GM12878 (cell line): ENCODE data around the gene GNB5. TPM values are rescaled to one million over a fixed set of nuclear protein-coding genes. Genes with fewer than 3 reads are reported as not detected.

Source experiments
- ATAC-seq: fragments of 200-7000 bp; cut with Tn5 transposase; 3 replicates; pipeline ENCODE4 v1.9.1; 2020; ENCODE audit warnings: mild to moderate bottlenecking, moderate library complexity
- BruUV-seq: library from RNA; stranded (reverse); fragments of 400-500 nt; replicated peaks from 2 replicates; lab custom pipeline; 2021; lab: Mats Ljungman, UMichigan
- CTCF ChIA-PET: fragments of 300-600 bp; sonication (Branson Sonifier 250); formaldehyde crosslinking; extraction: SDS; loops from one replicate; lab custom pipeline; 2021; ENCODE audit warnings: inconsistent platforms; lab: Yijun Ruan, JAX
- POLR2A ChIA-PET: fragments of 350-600 bp; formaldehyde crosslinking; extraction: SDS; loops from one replicate; lab custom pipeline; 2021; ENCODE audit warnings: inconsistent platforms; lab: Charles Lee
- RAD21 ChIA-PET: fragments of 300-600 bp; sonication (Branson Sonifier 250); formaldehyde crosslinking; loops from one replicate; lab custom pipeline; 2023; ENCODE audit warnings: antibody characterized with exemption; ENCODE audit not compliant: unreplicated experiment; lab: Charles Lee
- SMC1A ChIA-PET: fragments of 300-600 bp; sonication (Branson Sonifier 250); formaldehyde crosslinking; loops from one replicate; lab custom pipeline; 2023; ENCODE audit not compliant: unreplicated experiment, uncharacterized antibody; lab: Charles Lee
- DNase-seq: peaks from one replicate; pipeline ENCODE4 v3.0.0-alpha.2; 2011; ENCODE audit warnings: low read depth, low spot score
- FAIRE-seq: peaks from 3 replicates; lab custom pipeline; 2011; peaks lifted over from hg19 to GRCh38; lab: Jason Lieb, UNC
- H2AFZ ChIP-seq: 2 replicates; pipeline ENCODE4 v1.6.0; 2011; ENCODE audit warnings: low read depth, low read length, control low read depth; ENCODE audit not compliant: control insufficient read depth
- H3K27ac ChIP-seq: 2 replicates; pipeline ENCODE4 v1.5.1; 2011; ENCODE audit warnings: control low read depth; ENCODE audit not compliant: control insufficient read depth, insufficient read depth
- H3K27me3 ChIP-seq, 2 experiments: replicated peaks in 1 of 2; 2 replicates each; pipeline versions ENCODE4 v1.6.0 to v1.6.1; 2011; ENCODE audit warnings: low read length in 1 of 2; ENCODE audit not compliant: control insufficient read depth in 2 of 2, insufficient read depth in 2 of 2
- H3K36me3 ChIP-seq, 2 experiments: 2 replicates each; pipeline ENCODE4 v1.5.1; 2011; ENCODE audit warnings: low read length in 1 of 2; ENCODE audit not compliant: control insufficient read depth in 2 of 2, insufficient read depth in 2 of 2
- H3K4me1 ChIP-seq: 2 replicates; pipeline ENCODE4 v1.6.1; 2011; ENCODE audit warnings: mild to moderate bottlenecking, low read length, moderate library complexity, mixed read lengths; ENCODE audit not compliant: control insufficient read depth, insufficient read depth
- H3K4me2 ChIP-seq: 2 replicates; pipeline ENCODE4 v1.6.0; 2011; ENCODE audit warnings: control low read depth; ENCODE audit not compliant: control insufficient read depth, insufficient read depth
- H3K4me3 ChIP-seq: fragments of 200-600 bp; sonication (generic); 2 replicates; pipeline ENCODE4 v1.5.1; 2016
- H3K79me2 ChIP-seq: 2 replicates; pipeline ENCODE4 v1.6.0; 2011; ENCODE audit warnings: low read length; ENCODE audit not compliant: control insufficient read depth, insufficient read depth
- H3K9ac ChIP-seq: 2 replicates; pipeline ENCODE4 v1.8.0; 2011; ENCODE audit warnings: low read length, control low read depth, mixed read lengths; ENCODE audit not compliant: control insufficient read depth, insufficient read depth
- H3K9me3 ChIP-seq: replicated peaks from 3 replicates; pipeline ENCODE4 v1.5.1; 2011; ENCODE audit warnings: mild to moderate bottlenecking, low read length; ENCODE audit not compliant: control insufficient read depth, insufficient read depth
- H4K20me1 ChIP-seq: 2 replicates; pipeline ENCODE4 v1.6.0; 2011; ENCODE audit not compliant: control insufficient read depth, insufficient read depth
- BHLHE40 ChIP-seq, 2 experiments: fragments of 450-650 bp in 1 of 2; IDR thresholded peaks; 2 replicates each; pipeline ENCODE4 v1.6.1; 2011 to 2017; ENCODE audit warnings: low read depth in 2 of 2, borderline replicate concordance in 1 of 2, improper control_type of control experiment in 1 of 2, low read length in 1 of 2, mild to moderate bottlenecking in 1 of 2
- BMI1 ChIP-seq: fragments of 450-650 bp; IDR thresholded peaks from 2 replicates; pipeline ENCODE4 v1.6.1; 2016; ENCODE audit warnings: mild to moderate bottlenecking, moderate library complexity, borderline replicate concordance
- CREB1 ChIP-seq: IDR thresholded peaks from 2 replicates; pipeline ENCODE4 v1.6.1; 2012; ENCODE audit warnings: low read depth, mild to moderate bottlenecking, inconsistent platforms
- DPF2 ChIP-seq: fragments of 450-650 bp; IDR thresholded peaks from 2 replicates; pipeline ENCODE4 v1.6.1; 2017; ENCODE audit warnings: mild to moderate bottlenecking
- IKZF1 ChIP-seq: fragments of 450-650 bp; conservative IDR thresholded peaks from 2 replicates; pipeline ENCODE4 v1.6.1; 2017; ENCODE audit warnings: antibody characterized with exemption, mild to moderate bottlenecking
- IKZF2 ChIP-seq, 2 experiments: fragments of 450-650 bp; IDR thresholded peaks; 2 replicates each; pipeline ENCODE4 v1.6.1; 2017; ENCODE audit warnings: mild to moderate bottlenecking in 2 of 2, moderate library complexity in 2 of 2
- JUND ChIP-seq: IDR thresholded peaks from 2 replicates; pipeline ENCODE4 v1.6.1; 2012; ENCODE audit warnings: low read depth, mild to moderate bottlenecking, low read length, improper control_type of control experiment, moderate library complexity
- LARP7 ChIP-seq: fragments of 450-650 bp; IDR thresholded peaks from 2 replicates; pipeline ENCODE4 v1.6.1; 2017; ENCODE audit warnings: mild to moderate bottlenecking
- POLR2A ChIP-seq: IDR thresholded peaks from 2 replicates; pipeline ENCODE4 v1.6.1; 2011; ENCODE audit warnings: low read depth, mild to moderate bottlenecking, low read length
- POLR2AphosphoS5 ChIP-seq: IDR thresholded peaks from 2 replicates; pipeline ENCODE4 v1.6.1; 2011; ENCODE audit warnings: mild to moderate bottlenecking, low read length, inconsistent platforms
- RUNX3 ChIP-seq: IDR thresholded peaks from 2 replicates; pipeline ENCODE4 v1.6.1; 2012; ENCODE audit warnings: low read length, inconsistent platforms
- SMAD5 ChIP-seq: IDR thresholded peaks from 2 replicates; pipeline ENCODE4 v1.6.1; 2016; ENCODE audit warnings: antibody characterized with exemption, low read depth
- SMARCA5 ChIP-seq: fragments of 450-650 bp; IDR thresholded peaks from 2 replicates; pipeline ENCODE4 v1.6.1; 2017; ENCODE audit warnings: mild to moderate bottlenecking
- TAF1 ChIP-seq: IDR thresholded peaks from 2 replicates; pipeline ENCODE4 v1.6.1; 2011; ENCODE audit warnings: mild to moderate bottlenecking, low read depth, low read length, borderline replicate concordance
- TCF12 ChIP-seq: IDR thresholded peaks from 2 replicates; pipeline ENCODE4 v1.6.1; 2011; ENCODE audit warnings: low read depth, mild to moderate bottlenecking, low read length
- TCF3 ChIP-seq: IDR thresholded peaks from 2 replicates; pipeline ENCODE4 v1.6.1; 2012; ENCODE audit warnings: low read depth, mild to moderate bottlenecking, low read length, borderline replicate concordance; ENCODE audit not compliant: insufficient read depth
- ZNF687 ChIP-seq: fragments of 450-650 bp; IDR thresholded peaks from 2 replicates; pipeline ENCODE4 v1.6.1; 2017; ENCODE audit warnings: mild to moderate bottlenecking, moderate library complexity
- ZSCAN29 ChIP-seq: fragments of 450-650 bp; IDR thresholded peaks from 2 replicates; pipeline ENCODE4 v1.6.1; 2017; ENCODE audit warnings: mild to moderate bottlenecking, moderate library complexity
- WGBS: methylation state at CpG from one replicate; pipeline ENCODE4 v1.1.6; 2016; ENCODE audit warnings: low lambda C conversion rate; ENCODE audit not compliant: insufficient replicate concordance, insufficient coverage; ENCODE audit errors: missing lambda C conversion rate; 5-methylcytosine and 5-hydroxymethylcytosine counted together
- in situ Hi-C: fragments of 300-500 bp; cut with MboI; formaldehyde crosslinking; loops from 9 replicates; pipeline ENCODE4 v1.14.3; 2018; ENCODE audit warnings: mixed read lengths
- intact Hi-C: fragments of 100-400 bp; cut with micrococcal nuclease; formaldehyde crosslinking; loops from one replicate; pipeline ENCODE4 v1.14.2; 2022; ENCODE audit not compliant: unreplicated experiment
- polyA plus RNA-seq, 11 experiments: library from polyadenylated mRNA; depleted of rRNA in 4 of 11; unstranded in 6 of 11; stranded (reverse) in 5 of 11; fragments of >200 nt; fragmentation: Nextera tagmentation in 4 of 11; fragmentation: Illumina TruSeq in 1 of 11; extraction: Ambion mirVana in 4 of 11; extraction: Trizol in 1 of 11; gene quantifications; 1 replicate in 1 of 11; 2 replicates in 10 of 11; pipeline versions ENCODE4 v1.2.1 to v1.2.3, GENCODE V29; 2011 to 2016; ENCODE audit warnings: inconsistent platforms in 2 of 11, missing spikeins in 2 of 11, low read depth in 1 of 11
- total RNA-seq, 4 experiments: library from RNA; depleted of rRNA in 3 of 4; stranded (reverse); fragments of >200 nt in 3 of 4; fragmentation: Illumina TruSeq in 1 of 4; extraction: Trizol in 1 of 4; gene quantifications; 2 replicates each; pipeline versions ENCODE4 v1.2.1 to v1.2.3, GENCODE V29; 2013 to 2021

Gene GNB5
- total and polyA plus RNA-seq, 10 of the 15 experiments (the other 5 are each of a cell fraction or from before 2014, with no cell fraction given) = 2.4 to 25.9 (median 15.2) TPM

DNA sequence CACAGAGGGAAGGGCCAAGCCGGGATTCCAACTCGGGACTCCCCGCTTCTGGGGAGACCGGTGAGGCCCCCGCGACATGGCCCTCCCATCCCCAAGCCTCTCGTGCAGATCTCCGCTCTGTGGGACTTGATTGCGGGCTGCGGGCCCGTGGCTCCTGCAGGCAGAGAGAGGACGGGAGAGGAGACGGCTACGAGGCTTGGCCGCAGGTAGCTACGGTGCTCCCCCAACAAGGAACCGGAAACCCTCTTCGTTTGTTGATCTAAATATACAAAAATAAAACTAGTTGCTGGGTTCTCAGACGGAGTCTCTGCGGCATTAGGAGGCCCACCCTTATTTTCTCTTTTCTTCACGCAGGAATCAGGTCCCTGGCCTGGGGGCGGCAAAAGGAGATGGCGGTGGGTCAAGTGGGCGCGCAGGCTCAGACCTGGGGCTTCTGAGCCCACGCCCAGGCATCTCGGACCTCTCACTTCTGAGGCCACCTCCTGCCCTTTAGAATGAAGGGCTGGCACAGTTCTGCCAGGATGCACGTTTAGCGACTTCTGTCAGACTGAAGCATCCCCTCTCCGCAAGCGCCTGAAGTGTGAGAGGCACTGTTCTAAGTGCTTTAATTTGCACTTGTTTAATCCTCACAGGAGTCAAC lies 10.9 kb downstream of the GNB5 start (continued):
- no peak for TF ChIP-seq TAF1

DNA sequence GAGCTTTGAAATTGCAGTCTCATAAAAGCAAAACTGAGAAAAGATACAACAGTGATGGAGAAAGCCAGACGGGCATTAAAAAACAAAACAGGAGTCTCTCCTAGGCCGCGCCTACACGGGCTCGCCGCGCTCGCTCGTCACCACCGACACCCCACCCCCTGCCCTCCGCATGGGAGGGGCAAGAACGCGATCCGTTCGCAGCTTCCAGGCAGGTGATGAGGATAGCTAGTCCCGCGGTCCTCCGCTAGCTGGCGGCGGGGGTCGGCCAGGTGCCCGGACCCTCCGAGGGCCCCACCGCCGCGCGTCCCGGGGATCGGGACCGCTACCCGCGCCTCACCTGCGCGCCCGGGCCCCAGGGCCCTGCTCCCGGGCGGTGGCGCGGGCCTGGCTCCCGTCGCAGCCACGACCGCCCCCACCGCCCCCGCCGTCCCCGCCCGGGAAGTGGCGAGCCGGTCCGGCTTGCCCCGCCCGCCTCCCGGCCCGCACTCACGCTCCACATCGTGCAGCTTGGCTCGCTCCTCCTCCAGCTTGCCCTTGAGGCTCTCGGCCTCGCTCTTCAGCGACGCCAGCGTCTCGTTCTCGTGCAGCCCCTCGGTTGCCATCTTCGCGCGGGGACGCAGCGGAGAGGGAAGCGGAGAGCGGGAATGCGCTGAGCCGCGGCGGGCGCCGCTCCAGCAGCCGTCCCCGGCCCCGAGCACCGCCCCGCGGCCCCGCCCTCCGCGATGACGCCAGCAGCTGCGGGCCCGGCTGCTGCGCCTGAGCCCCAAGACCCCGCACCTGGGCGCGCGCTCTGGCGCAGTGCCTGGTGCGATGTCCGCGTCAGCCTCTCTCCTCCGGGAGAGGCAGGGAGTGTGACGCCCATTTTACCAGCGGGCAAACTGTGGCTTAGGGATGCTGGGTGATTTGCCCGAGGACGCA lies 11.7 kb downstream of the GNB5 start:
- Histone ChIP-seq H3K36me3 (no peaks in the 10 kb centered on the region), H3K9ac (peak overlapping the region; percentile 80), H3K4me3 (peak overlapping the region; percentile 92), H3K27ac (peak overlapping the region; percentile 76), H4K20me1 (no peaks in the 10 kb centered on the region), H3K4me2 (peak overlapping the region; percentile 73), H3K9me3 (no peaks in the 10 kb centered on the region), H3K79me2 (no peaks in the 10 kb centered on the region; the same call in none of the 2 replicates), H3K27me3 (no peaks in the 10 kb centered on the region), H2AFZ (peak overlapping the region; percentile 97), H3K4me1 (peaks cover 12% of the 10 kb centered on the region)
- ChIA-PET POLR2A (interaction anchor here (0.5 to 1.3 kb wide), 7 partner anchors 8 to 218 kb away, joined by 3 to 6 read pairs (median 3); no protein-coding TSS in a partner anchor), RAD21 (interaction anchor here (0.6 to 1.8 kb wide), 11 partner anchors 26 to 1384 kb away, joined by 3 to 9 read pairs (median 4); partner anchors contain the start of gene LEO1), SMC1A (interaction anchor here (0.7 to 3.5 kb wide), 13 partner anchors 14 to 208 kb away, joined by 3 to 22 read pairs (median 4); partner anchors contain the start of gene LEO1), CTCF (interaction anchor here (0.6 to 3.6 kb wide), 19 partner anchors 9 to 291 kb away, joined by 3 to 31 read pairs (median 4); no protein-coding TSS in a partner anchor)
- intact Hi-C loops (loop anchor here (10.0 kb wide), 1 partner anchor 555 kb away; no protein-coding TSS in a partner anchor), in situ Hi-C loops (no loop called here)
- under 1% methylated on average over 85 of the region's 105 CpGs for WGBS
- FAIRE-seq = peak; percentile 54
- DNase-seq = peak; percentile 37
- ATAC-seq = peak; percentile 87
- BruUV-seq = no TSS peak
- TF ChIP-seq POLR2A (peak; percentile 89), IKZF2 (IDR thresholded peaks at IDR 0.05) (0 out of 4 replicates have a peak, but pooled peaks of 1 of the 2 experiments have one; percentile 11), SMAD5 (peak; percentile 29; the same call in 1 of the 2 replicates), BMI1 (no peak), SMARCA5 (peak; percentile 48; the same call in 1 of the 2 replicates), DPF2 (0 out of 2 replicates have a peak, but pooled peaks have one; percentile 47), POLR2AphosphoS5 (peak; percentile 60; the same call in 1 of the 2 replicates), TCF12 (0 out of 2 replicates have a peak, but pooled peaks have one; percentile 32), ZNF687 (peak; percentile 32; the same call in 1 of the 2 replicates), LARP7 (peak; percentile 51; the same call in 1 of the 2 replicates), JUND (no peak), IKZF1 (peak; percentile 77), RUNX3 (peak; percentile 14; the same call in 1 of the 2 replicates), BHLHE40 (IDR thresholded peaks at IDR 0.05; ENCODE audit: borderline replicate concordance in 1 of 2, low read depth in 2 of 2, low read length in 1 of 2) (peak in 1 of 2 experiments; percentile 66; a peak in 2 of 4 replicates), ZSCAN29 (peak; percentile 86), TCF3 (0 out of 2 replicates have a peak, but pooled peaks have one; percentile 36), CREB1 (peak; percentile 81)
